ENCODE results near the gene RGS13.
A peak's percentile ranks its signal among the peaks of the same experiment; 100 is the strongest.

The RGS13 gene

DNA sequence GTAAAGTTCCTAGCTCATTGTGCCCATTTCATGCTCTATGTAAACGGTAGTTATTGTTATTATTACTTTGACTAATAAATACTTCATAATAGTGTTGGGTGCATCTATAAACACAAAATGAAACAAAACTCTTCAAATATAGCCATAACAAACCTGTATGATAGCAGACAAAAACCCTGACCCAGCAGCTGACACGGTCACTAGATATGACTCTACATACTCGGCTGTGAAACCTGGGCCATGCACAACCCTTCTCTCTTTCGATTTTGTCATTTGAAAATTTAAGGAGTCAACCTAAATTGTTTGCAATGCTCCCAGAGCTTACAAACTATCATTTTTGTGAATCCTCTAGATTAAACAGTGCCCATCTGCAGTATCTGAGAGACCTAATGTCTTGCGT lies 8.0 kb upstream of the RGS13 start:
- DNase-seq: no peak

DNA sequence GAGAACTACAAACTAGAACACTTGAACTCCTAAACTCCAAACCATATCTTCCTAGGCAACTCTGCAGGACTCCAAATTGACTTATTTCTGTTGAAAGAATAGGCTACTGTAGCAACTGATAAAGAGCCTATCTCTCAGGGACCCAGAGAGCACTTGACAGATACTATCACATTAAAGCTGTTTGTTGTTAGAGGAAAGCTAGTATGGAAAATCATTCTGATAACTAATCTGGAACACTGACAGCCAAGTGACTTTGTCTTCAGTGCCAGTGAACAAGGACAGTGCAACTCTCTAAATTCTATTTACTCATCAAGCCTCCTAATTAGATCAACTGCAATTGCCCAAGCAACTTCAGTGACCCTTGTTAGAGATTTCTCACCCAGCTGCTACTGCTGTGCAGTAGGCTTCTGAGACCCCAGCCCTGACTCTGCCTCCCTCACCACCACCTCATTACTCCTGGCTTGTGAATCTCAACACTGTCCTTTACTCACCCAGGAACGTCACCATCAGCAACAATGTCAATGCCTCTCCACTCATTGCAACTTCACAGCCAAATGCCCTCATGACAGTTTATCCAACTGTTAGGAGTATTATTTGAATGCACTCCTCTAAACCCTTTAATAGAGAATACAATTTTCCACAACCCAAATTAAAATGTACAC lies 7.4 kb upstream of the RGS13 start:
- peak; percentile 57 for DNase-seq

DNA sequence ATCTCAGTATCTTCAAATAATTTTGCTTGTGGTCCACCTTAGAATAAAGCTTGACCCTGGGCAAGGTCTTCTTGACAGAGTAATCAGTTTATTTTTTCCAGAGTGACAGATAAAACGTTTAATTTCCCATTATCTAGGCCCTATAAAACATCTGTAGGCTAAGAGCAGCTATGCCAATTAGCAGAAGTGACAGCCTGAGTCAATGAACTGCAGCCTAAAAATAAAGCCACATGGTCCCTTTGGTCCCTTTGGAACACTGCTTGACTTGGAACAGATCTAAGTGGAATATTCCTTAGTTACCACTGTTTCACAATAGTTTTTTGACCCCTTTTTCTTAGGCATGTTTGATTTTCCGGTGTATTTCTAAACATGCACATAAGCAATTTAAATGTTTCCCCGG lies 6.3 kb upstream of the RGS13 start:
- no peak for DNase-seq

DNA sequence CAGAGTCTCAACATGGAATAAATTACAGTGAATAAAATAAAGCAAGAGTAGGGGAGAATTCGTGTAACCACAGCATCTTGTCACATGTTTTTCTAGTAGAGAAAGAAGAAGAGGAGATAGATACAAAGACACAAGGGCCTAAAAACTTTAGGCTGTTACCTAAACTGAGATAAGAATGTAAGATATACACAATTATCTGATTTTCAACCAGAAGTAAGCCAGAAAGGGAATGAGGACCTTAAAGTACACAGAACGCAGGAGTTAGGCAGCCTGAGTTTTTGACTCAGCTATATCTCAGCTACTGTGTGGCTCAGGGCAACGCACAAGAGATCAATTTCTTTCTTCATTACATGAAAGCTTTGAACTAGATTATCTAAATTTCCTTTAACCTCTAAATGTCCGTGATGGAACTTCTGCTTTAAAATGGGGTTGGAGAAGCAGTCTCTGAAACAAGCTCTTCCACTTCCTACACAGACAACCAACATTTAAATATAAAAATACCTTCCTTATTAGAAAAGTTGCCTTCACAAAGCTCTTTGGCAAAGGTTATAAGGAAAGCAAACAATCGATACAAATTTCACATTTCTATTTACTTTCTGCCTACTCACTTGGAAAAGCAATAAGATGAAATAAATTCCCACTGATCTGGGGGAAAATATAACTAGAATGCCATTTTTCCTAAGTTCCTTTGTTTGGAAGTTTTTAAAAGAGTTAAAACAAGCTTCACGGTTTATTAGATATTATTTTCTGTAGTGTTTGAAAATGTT lies 5.2 kb upstream of the RGS13 start:
- DNase-seq: no peak

DNA sequence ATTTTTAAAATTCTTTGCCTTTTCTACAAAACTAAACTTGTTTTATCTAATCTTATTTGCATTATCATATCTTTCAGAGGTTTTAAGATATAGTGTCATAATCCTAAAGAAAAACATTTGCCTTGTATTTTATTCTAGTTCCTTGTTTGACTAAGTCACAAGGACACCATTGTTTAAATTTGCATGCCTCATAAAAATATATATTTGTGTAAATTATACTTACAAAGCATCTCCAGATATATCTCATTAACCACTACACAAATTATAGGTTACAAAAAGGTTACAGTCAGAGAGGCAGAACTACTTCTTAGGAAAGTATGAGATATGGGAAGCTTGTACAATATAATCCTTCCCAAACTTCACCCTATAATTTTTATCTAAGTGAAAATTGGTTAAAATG lies 4.2 kb upstream of the RGS13 start:
- DNase-seq: no peak

GRCh38 chr1:192632188-192632587 lies 3.8 kb upstream of the RGS13 start:
- DNase-seq: peak; percentile 61

- DNase-seq: peak; percentile 63
These were observed 3.1 kb upstream of the RGS13 start for GRCh38 chr1:192632641-192633532.

GRCh38 chr1:192633533-192634253 lies 2.3 kb upstream of the RGS13 start:
- DNase-seq: peak; percentile 55

DNA sequence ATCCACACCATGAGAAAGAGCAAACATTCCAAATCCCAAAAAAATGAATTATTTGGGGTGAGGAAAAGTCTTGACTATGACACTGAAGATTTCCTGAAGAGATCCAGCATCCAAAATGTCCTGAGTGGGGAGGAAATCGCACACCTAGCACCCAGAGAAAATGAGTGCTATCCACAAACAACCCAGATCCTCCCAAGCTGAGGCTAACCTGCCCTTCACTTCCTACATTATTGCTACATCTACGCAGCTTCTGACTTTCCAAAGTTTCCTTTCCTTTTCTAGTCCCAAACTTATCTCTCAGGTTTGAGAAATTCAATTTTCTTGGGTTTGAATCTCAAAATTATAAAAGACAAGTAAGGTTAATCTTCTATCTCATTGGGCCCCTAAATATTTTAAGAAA lies 906 bp upstream of the RGS13 start:
- DNase-seq: no peak

DNA sequence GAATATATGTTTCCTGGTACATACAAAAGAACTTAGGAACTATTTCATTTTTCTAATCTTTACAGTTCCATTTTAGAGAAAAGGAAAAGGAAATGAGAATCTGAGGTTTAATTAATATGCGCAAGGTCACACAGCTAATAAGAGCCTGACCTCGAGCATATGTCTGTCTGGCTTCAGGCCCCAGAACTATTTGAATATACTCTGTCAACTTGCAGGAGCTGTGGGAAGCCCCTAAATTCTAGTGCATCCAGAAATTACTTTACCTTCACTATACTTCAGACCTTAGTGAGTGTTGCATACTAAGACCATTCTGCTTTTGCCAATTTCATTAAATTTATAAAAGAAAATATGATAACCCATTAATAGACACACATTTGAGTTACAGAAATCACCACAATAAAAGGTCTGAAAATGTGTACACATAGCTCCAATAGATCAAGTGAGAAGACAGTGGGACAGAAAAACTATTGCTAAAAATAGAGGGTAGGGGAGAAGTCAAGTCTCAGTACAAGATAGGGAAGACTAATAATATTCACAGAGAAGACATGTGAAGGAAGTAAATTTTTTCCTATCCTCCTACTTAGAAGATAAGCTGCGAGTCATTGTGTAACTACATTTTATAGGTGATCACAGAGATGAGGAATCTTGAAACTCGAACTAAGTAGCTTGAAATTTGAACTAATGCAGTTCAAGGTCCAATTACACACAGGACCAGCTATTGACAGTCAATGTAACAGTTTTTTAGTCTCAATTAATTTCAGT lies 3.8 kb downstream of the RGS13 start:
- no peak for DNase-seq

DNA sequence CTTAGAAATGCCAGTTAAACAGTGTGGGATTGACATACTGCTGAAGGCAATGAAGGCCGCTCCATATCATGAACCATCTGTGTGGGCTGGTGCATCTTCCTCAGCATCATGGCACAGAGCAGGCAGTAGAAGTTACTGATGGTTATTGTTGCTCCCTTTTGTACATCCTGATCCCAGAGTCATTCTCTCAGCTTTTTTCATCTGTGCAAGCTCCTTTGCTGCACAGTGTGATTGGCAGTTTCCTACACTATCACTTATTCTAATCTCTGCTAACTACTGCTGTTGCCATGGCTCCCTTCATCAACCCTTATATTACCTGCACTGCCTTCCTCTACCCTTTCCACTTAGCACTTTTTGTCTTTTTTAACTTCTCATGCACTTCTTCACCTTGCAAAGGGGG lies 16.2 kb downstream of the RGS13 start:
- DNase-seq: no peak

DNA sequence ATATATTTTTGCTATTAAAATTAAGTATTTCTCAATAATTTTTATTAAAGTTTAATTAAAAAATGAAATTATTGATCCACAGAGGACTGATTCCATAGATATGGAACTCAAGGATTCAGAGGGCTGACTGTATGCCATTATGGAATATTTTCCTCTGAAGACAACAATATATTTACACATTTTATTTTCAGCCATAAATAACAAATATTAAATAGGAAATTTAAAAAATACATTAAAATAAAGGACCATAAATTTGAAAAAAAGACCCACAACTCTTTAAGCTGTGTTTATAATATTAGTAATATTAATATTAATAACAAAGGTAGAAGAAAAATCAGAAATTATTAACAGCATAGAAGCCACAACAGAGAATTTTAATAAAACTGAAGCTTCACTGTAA lies 18.2 kb downstream of the RGS13 start:
- DNase-seq: no peak

DNA sequence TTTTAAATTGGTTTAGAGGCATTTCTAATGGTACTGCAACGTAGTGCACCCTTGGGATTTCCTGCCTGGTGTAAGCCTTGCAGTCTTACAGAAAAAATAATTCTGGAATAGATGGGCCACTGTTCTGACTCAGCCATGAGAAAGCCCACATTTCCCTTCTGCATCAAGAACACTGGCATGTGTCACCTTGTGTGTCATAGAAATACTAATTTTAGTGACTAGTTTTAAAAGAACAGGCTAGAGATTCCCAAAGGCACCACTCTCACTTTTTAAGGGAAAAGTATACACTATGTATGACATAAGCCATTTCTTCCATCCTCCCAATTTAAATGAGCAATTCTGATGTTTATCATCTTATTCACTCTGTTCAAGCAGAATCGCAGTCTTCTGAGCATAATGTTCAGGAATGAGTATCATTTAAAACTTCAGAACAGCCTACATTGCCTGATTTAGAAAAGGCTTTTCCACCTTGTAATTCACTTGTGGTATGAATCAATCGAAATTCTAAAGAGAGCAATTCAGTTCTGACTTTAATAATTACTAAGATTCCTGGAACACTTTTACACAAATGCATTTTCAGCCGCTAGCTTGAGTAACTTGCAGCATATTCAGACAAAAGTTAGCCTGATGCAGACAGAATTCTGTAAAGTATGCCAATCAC lies 18.8 kb downstream of the RGS13 start:
- no peak for DNase-seq

DNA sequence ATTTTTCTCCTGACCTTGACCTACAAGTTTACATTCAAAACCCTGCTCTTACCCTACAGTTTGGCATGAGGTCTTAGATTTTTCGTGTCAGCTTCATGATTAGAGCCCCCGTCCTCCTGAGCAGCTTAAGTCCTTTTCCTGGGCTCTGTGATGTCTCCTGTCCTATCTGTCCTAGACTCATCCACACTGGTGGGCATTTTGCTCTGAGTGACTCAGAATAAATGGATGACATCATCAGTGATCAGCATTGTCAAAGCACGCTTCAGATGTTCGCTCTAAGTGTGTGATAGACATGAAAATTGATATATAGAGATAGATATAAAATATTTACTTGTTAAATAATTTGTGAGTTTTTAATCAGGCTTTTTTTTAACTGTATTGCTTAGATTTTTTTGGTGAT lies 21.8 kb downstream of the RGS13 start:
- DNase-seq: no peak

DNA sequence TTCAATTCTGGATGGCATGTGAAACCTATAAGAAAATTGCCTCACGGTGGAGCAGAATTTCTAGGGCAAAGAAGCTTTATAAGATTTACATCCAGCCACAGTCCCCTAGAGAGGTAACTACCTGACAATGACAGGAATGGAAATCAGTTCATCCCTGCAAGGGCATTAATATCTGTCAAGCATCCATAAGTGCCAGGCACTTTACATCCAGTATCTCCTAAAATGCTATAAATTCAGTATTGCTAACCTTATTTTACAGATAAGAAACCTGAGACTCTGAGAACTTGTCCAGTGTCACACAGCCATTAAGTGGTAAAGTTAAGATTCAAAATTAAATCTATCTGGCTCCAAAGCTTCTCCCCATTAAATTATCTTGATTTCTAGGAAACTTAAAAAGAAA lies 22.3 kb downstream of the RGS13 start:
- no peak for DNase-seq

GRCh38 chr1:192660613-192661012 lies 24.7 kb downstream of the RGS13 start:
- DNase-seq: no peak

- DNase-seq: no peak
These were observed 32.5 kb downstream of the RGS13 start for GRCh38 chr1:192668409-192668983.

GRCh38 chr1:192669174-192669573 lies 33.2 kb downstream of the RGS13 start:
- no peak for DNase-seq

GRCh38 chr1:192675716-192676115 lies 39.8 kb downstream of the RGS13 start:
- no peak for DNase-seq

- no peak for DNase-seq
These were observed 42.2 kb downstream of the RGS13 start for GRCh38 chr1:192678099-192678498.

- no peak for DNase-seq
These were observed 46.4 kb downstream of the RGS13 start for GRCh38 chr1:192682335-192682734.

Measured in islet precursor cell (in vitro differentiated cells).